NCI-H2029 (cell line): ENCODE results near the gene MCOLN2.

ENCODE experiments used
- DNase-seq: peaks from one replicate; lab custom pipeline; 2025; lab: John Stamatoyannopoulos, UW

The MCOLN2 gene

GRCh38 chr1:84985365-84985764 lies 11.5 kb downstream of the MCOLN2 start:
- DNase-seq: peak; percentile 12

GRCh38 chr1:84982395-84982794 lies 14.5 kb downstream of the MCOLN2 start:
- no peak for DNase-seq

GRCh38 chr1:84975035-84975434 lies 21.9 kb downstream of the MCOLN2 start:
- DNase-seq: no peak

- no peak for DNase-seq
Measured at GRCh38 chr1:84973498-84974334, 23.2 kb downstream of the MCOLN2 start.

- no peak for DNase-seq
Measured at GRCh38 chr1:84972377-84972987, 24.4 kb downstream of the MCOLN2 start.

- no peak for DNase-seq
Measured at GRCh38 chr1:84971957-84972356, 25.0 kb downstream of the MCOLN2 start.

- DNase-seq: no peak
Measured at GRCh38 chr1:84969489-84970250, 27.2 kb downstream of the MCOLN2 start.

- no peak for DNase-seq
Measured at GRCh38 chr1:84968865-84969264, 28.0 kb downstream of the MCOLN2 start.

- no peak for DNase-seq
Measured at GRCh38 chr1:84968101-84968500, 28.8 kb downstream of the MCOLN2 start.

- no peak for DNase-seq
Measured at GRCh38 chr1:84967666-84968065, 29.2 kb downstream of the MCOLN2 start.

- DNase-seq: no peak
Measured at GRCh38 chr1:84963021-84963420, 33.9 kb downstream of the MCOLN2 start.

- DNase-seq: no peak
Measured at GRCh38 chr1:84961316-84961715, 35.6 kb downstream of the MCOLN2 start.

- no peak for DNase-seq
Measured at GRCh38 chr1:84960371-84960770, 36.5 kb downstream of the MCOLN2 start.

- no peak for DNase-seq
Measured at GRCh38 chr1:84959294-84959693, 37.6 kb downstream of the MCOLN2 start.

- no peak for DNase-seq
Measured at GRCh38 chr1:84957966-84958365, 38.9 kb downstream of the MCOLN2 start.

GRCh38 chr1:84956655-84957054 lies 40.3 kb downstream of the MCOLN2 start:
- DNase-seq: no peak

GRCh38 chr1:84956097-84956496 lies 40.8 kb downstream of the MCOLN2 start:
- no peak for DNase-seq

GRCh38 chr1:84949664-84950063 lies 47.2 kb downstream of the MCOLN2 start:
- DNase-seq: no peak

GRCh38 chr1:84947536-84948410 lies 49.1 kb downstream of the MCOLN2 start:
- DNase-seq: no peak

GRCh38 chr1:84946631-84947030 lies 50.3 kb downstream of the MCOLN2 start:
- DNase-seq: no peak

GRCh38 chr1:84944767-84945486 lies 52.0 kb downstream of the MCOLN2 start:
- DNase-seq: peak; percentile 89
